NB4 (cell line): ENCODE data around the gene CNTNAP2.

Experiments
- CTCF ChIP-seq: IDR thresholded peaks from one replicate; pipeline ENCODE4 v1.5.1; 2012; ENCODE audit warnings: low read depth, low read length
- MAX ChIP-seq: IDR thresholded peaks from 2 replicates; pipeline ENCODE4 v1.6.1; 2011; ENCODE audit warnings: low read depth, low read length
- MYC ChIP-seq: IDR thresholded peaks from 2 replicates; pipeline ENCODE4 v1.6.1; 2011; ENCODE audit warnings: low read depth, low read length
- POLR2A ChIP-seq: IDR thresholded peaks from 2 replicates; pipeline ENCODE4 v1.6.1; 2011; ENCODE audit warnings: mild to moderate bottlenecking; ENCODE audit not compliant: insufficient read length; ENCODE audit errors: extremely low read depth

DNA sequence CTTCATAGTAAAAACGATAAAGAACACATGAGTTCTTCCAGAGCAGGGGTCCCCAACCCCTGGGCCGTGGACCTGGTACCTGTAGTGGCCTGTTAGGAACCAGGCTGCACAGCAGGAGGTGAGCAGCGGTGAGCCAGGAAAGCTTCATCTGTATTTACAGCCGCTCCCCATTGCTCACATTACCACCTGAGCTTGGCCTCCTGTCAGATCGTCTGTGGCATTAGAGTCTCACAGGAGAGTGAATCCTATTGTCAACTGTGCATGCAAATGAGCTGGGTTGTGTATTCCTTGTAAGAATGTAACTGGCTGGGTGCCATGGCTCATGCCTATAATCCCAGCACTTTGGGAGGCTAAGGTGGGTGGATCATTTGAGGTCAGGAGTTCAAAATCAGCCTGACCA is 229.5 kb downstream of the CNTNAP2 start:
- TF ChIP-seq CTCF: no peak
- TF ChIP-seq POLR2A: no peak
- TF ChIP-seq MAX: no peak
- TF ChIP-seq MYC: no peak
